Muscle of back (tissue), 11 donors: ENCODE measurements around the gene IL3RA. TPM values are rescaled to one million over a fixed set of nuclear protein-coding genes. Genes with fewer than 3 reads are reported as not detected.
"Not testable (repeated sequence)": the region's sequence is repeated elsewhere in the genome, so short reads cannot be mapped to it uniquely, and the experiment has no call there.

Experiments
- DNase-seq, 3 donors: peaks; one replicate each; pipeline versions ENCODE4 v3.0.0 to v3.0.0-alpha.2; 2013
- polyA plus RNA-seq, 10 donors: library from polyadenylated mRNA; unstranded; fragments of 120-200 nt; gene quantifications; one replicate each; pipeline ENCODE4 v1.2.1, GENCODE V29; 2013; ENCODE audit not compliant: insufficient read length in 10 of 10

IL3RA gene
- polyA plus RNA-seq, 10 donors = 12.6 to 25.0 (median 15.7) TPM

- DNase-seq = peak in 1 of 3 donors; percentile 25
Observed at GRCh38 chrX:1327651-1328304, 8.8 kb upstream of the IL3RA start.

- no peak for DNase-seq
Observed at GRCh38 chrX:1330605-1331004, 6.0 kb upstream of the IL3RA start.

- DNase-seq = not testable (repeated sequence)
Observed at GRCh38 chrX:1332433-1332832, 4.2 kb upstream of the IL3RA start.

GRCh38 chrX:1334854-1335253, 1.7 kb upstream of the IL3RA start:
- no peak for DNase-seq

- no peak for DNase-seq
Observed at GRCh38 chrX:1336948-1337779, 579 bp downstream of the IL3RA start.

- DNase-seq = no peak
Observed at GRCh38 chrX:1341545-1342184, 5.1 kb downstream of the IL3RA start.

GRCh38 chrX:1349606-1350005, 13.0 kb downstream of the IL3RA start:
- not testable (repeated sequence) for DNase-seq

GRCh38 chrX:1351981-1352714, 15.6 kb downstream of the IL3RA start:
- no peak for DNase-seq

GRCh38 chrX:1354036-1355019, 17.7 kb downstream of the IL3RA start:
- no peak for DNase-seq

GRCh38 chrX:1355131-1356046, 18.8 kb downstream of the IL3RA start:
- DNase-seq = no peak

- DNase-seq = no peak
Observed at GRCh38 chrX:1357993-1358392, 21.4 kb downstream of the IL3RA start.

GRCh38 chrX:1358793-1359476, 22.4 kb downstream of the IL3RA start:
- DNase-seq = no peak

GRCh38 chrX:1359477-1359873, 22.9 kb downstream of the IL3RA start:
- no peak for DNase-seq

GRCh38 chrX:1360171-1360570, 23.6 kb downstream of the IL3RA start:
- no peak for DNase-seq

- no peak for DNase-seq
Observed at GRCh38 chrX:1361275-1361674, 24.7 kb downstream of the IL3RA start.

GRCh38 chrX:1361910-1362309, 25.3 kb downstream of the IL3RA start:
- DNase-seq = no peak

GRCh38 chrX:1366363-1366762, 29.8 kb downstream of the IL3RA start:
- DNase-seq = not testable (repeated sequence)

- no peak for DNase-seq
Observed at GRCh38 chrX:1368385-1368698, 31.8 kb downstream of the IL3RA start.

GRCh38 chrX:1378306-1378759, 41.7 kb downstream of the IL3RA start:
- no peak for DNase-seq
